HepG2 (cell line): ENCODE measurements around the gene MIF4GD. TPM values are rescaled to one million over a fixed set of nuclear protein-coding genes. Genes with fewer than 3 reads are reported as not detected.

Experiments
- DMAP1 ChIP-seq: IDR thresholded peaks from 2 replicates; pipeline ENCODE4 v1.6.1; 2016
- ETV6 ChIP-seq: sonication (generic); formaldehyde crosslinking; conservative IDR thresholded peaks from 2 replicates; pipeline ENCODE4 v1.4.0; 2020; ENCODE audit warnings: missing genetic modification reagents
- MYC ChIP-seq: sonication (generic); formaldehyde crosslinking; IDR thresholded peaks from 2 replicates; pipeline ENCODE4 v1.9.0; 2021; ENCODE audit warnings: missing genetic modification reagents, borderline replicate concordance
- NCOA2 ChIP-seq: sonication (generic); formaldehyde crosslinking; IDR thresholded peaks from 2 replicates; pipeline ENCODE4 v1.8.0; 2022; ENCODE audit warnings: inconsistent platforms
- NR2C2 ChIP-seq: sonication (generic); formaldehyde crosslinking; IDR thresholded peaks from 2 replicates; pipeline ENCODE4 v1.4.0; 2020; ENCODE audit warnings: missing genetic modification reagents, mild to moderate bottlenecking, moderate library complexity, borderline replicate concordance
- POGZ ChIP-seq: sonication (generic); formaldehyde crosslinking; IDR thresholded peaks from 2 replicates; pipeline ENCODE4 v1.4.0; 2020; ENCODE audit warnings: mild to moderate bottlenecking, missing genetic modification reagents
- RNF2 ChIP-seq: fragments of 450-650 bp; conservative IDR thresholded peaks from 2 replicates; pipeline ENCODE4 v1.6.1; 2016; ENCODE audit warnings: low read depth
- SIX4 ChIP-seq: sonication (generic); formaldehyde crosslinking; IDR thresholded peaks from 2 replicates; pipeline ENCODE4 v1.4.0; 2020; ENCODE audit warnings: missing genetic modification reagents
- SMAD1 ChIP-seq: sonication (generic); formaldehyde crosslinking; IDR thresholded peaks from 2 replicates; pipeline ENCODE4 v1.4.0; 2020; ENCODE audit warnings: missing genetic modification reagents, low read depth, mild to moderate bottlenecking, borderline replicate concordance
- WIZ ChIP-seq: sonication (generic); formaldehyde crosslinking; IDR thresholded peaks from 2 replicates; pipeline ENCODE4 v1.5.1; 2020; ENCODE audit warnings: mild to moderate bottlenecking, missing genetic modification reagents
- ZKSCAN1 ChIP-seq: fragments of 150-350 bp; IDR thresholded peaks from 2 replicates; pipeline ENCODE4 v1.6.1; 2014; ENCODE audit warnings: low read length
- ZMAT3 ChIP-seq: sonication (generic); formaldehyde crosslinking; conservative IDR thresholded peaks from 2 replicates; pipeline ENCODE4 v1.7.0; 2021; ENCODE audit warnings: missing genetic modification reagents
- ZNF274 ChIP-seq: sonication (generic); formaldehyde crosslinking; IDR thresholded peaks from 2 replicates; pipeline ENCODE4 v1.5.1; 2020; ENCODE audit warnings: mild to moderate bottlenecking, missing genetic modification reagents
- ZNF446 ChIP-seq: sonication (generic); formaldehyde crosslinking; IDR thresholded peaks from 2 replicates; pipeline ENCODE4 v1.5.0; 2020; ENCODE audit warnings: mild to moderate bottlenecking, missing genetic modification reagents
- ZNF572 ChIP-seq: sonication (generic); formaldehyde crosslinking; IDR thresholded peaks from 2 replicates; pipeline ENCODE4 v1.5.1; 2020; ENCODE audit warnings: mild to moderate bottlenecking, missing genetic modification reagents
- ZNF589 ChIP-seq: sonication (generic); formaldehyde crosslinking; conservative IDR thresholded peaks from 2 replicates; pipeline ENCODE4 v1.8.0; 2022; ENCODE audit warnings: mild to moderate bottlenecking, moderate library complexity, missing genetic modification reagents
- ZNF607 ChIP-seq: sonication (generic); formaldehyde crosslinking; IDR thresholded peaks from 2 replicates; pipeline ENCODE4 v1.5.1; 2020; ENCODE audit warnings: missing genetic modification reagents, mild to moderate bottlenecking, borderline replicate concordance
- polyA plus RNA-seq, 8 experiments: library from polyadenylated mRNA; depleted of rRNA in 3 of 8; stranded (reverse) in 7 of 8; unstranded in 1 of 8; fragments of >200 nt; fragmentation: Illumina TruSeq in 4 of 8; extraction: Trizol in 4 of 8; gene quantifications; 2 replicates each; pipeline versions ENCODE4 v1.2.1 to v1.2.3, GENCODE V29; 2011 to 2016; ENCODE audit warnings: low read depth in 4 of 8, missing spikeins in 1 of 8, mixed read lengths in 1 of 8; ENCODE audit not compliant: insufficient read depth in 1 of 8
- total RNA-seq, 5 experiments: library from RNA; depleted of rRNA; stranded (reverse); fragments of >200 nt; fragmentation: Illumina TruSeq; extraction: Trizol; gene quantifications; 2 replicates each; pipeline ENCODE4 v1.2.3, GENCODE V29; 2016; ENCODE audit warnings: low read depth in 1 of 5
- TF ChIP-seq, protein P1 (sequence below): IDR thresholded peaks from 2 replicates; pipeline ENCODE4 v1.6.1; 2016; ENCODE audit warnings: low read depth, missing genetic modification reagents, missing compliant biosample characterization
- TF ChIP-seq, protein P2 (sequence below): sonication (generic); formaldehyde crosslinking; IDR thresholded peaks from 2 replicates; pipeline ENCODE4 v1.5.1; 2020; ENCODE audit warnings: mild to moderate bottlenecking, missing genetic modification reagents, moderate library complexity
- TF ChIP-seq, protein P3 (sequence below): sonication (generic); formaldehyde crosslinking; IDR thresholded peaks from 2 replicates; pipeline ENCODE4 v1.4.0; 2020; ENCODE audit warnings: missing genetic modification reagents
- TF ChIP-seq, protein P4 (sequence below): sonication (generic); formaldehyde crosslinking; IDR thresholded peaks from 2 replicates; pipeline ENCODE4 v1.4.0; 2020; ENCODE audit warnings: missing genetic modification reagents, borderline replicate concordance

MIF4GD gene
- total and polyA plus RNA-seq, 2 of the 13 experiments (the other 11 are each of a cell fraction or from before 2014, with no cell fraction given) = 14.0 to 28.0 TPM

GRCh38 chr17:75289115-75289831 lies 18.2 kb upstream of the MIF4GD start, which contains the start of gene SLC25A19 (continued):
- TF ChIP-seq, protein P1, sequence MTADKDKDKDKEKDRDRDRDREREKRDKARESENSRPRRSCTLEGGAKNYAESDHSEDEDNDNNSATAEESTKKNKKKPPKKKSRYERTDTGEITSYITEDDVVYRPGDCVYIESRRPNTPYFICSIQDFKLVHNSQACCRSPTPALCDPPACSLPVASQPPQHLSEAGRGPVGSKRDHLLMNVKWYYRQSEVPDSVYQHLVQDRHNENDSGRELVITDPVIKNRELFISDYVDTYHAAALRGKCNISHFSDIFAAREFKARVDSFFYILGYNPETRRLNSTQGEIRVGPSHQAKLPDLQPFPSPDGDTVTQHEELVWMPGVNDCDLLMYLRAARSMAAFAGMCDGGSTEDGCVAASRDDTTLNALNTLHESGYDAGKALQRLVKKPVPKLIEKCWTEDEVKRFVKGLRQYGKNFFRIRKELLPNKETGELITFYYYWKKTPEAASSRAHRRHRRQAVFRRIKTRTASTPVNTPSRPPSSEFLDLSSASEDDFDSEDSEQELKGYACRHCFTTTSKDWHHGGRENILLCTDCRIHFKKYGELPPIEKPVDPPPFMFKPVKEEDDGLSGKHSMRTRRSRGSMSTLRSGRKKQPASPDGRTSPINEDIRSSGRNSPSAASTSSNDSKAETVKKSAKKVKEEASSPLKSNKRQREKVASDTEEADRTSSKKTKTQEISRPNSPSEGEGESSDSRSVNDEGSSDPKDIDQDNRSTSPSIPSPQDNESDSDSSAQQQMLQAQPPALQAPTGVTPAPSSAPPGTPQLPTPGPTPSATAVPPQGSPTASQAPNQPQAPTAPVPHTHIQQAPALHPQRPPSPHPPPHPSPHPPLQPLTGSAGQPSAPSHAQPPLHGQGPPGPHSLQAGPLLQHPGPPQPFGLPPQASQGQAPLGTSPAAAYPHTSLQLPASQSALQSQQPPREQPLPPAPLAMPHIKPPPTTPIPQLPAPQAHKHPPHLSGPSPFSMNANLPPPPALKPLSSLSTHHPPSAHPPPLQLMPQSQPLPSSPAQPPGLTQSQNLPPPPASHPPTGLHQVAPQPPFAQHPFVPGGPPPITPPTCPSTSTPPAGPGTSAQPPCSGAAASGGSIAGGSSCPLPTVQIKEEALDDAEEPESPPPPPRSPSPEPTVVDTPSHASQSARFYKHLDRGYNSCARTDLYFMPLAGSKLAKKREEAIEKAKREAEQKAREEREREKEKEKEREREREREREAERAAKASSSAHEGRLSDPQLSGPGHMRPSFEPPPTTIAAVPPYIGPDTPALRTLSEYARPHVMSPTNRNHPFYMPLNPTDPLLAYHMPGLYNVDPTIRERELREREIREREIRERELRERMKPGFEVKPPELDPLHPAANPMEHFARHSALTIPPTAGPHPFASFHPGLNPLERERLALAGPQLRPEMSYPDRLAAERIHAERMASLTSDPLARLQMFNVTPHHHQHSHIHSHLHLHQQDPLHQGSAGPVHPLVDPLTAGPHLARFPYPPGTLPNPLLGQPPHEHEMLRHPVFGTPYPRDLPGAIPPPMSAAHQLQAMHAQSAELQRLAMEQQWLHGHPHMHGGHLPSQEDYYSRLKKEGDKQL (CRISPR knock-in tag) = no peak; the same call in 1 of the 2 replicates
- TF ChIP-seq ZNF607 (CRISPR knock-in tag) (peak; percentile 89), SMAD1 (CRISPR knock-in tag) (peak; percentile 93; the same call in 1 of the 2 replicates), ZNF572 (peak; percentile 18; the same call in 1 of the 2 replicates), NCOA2 (CRISPR knock-in tag) (peak; percentile 59; the same call in 1 of the 2 replicates), MYC (peak; percentile 93), POGZ (CRISPR knock-in tag) (peak; percentile 51), SIX4 (CRISPR knock-in tag) (0 out of 2 replicates have a peak, but pooled peaks have one; percentile 51), NR2C2 (CRISPR knock-in tag) (peak; percentile 93), WIZ (CRISPR knock-in tag) (peak; percentile 33; the same call in 1 of the 2 replicates), ETV6 (no peak; the same call in 1 of the 2 replicates), RNF2 (peak; percentile 63; the same call in 1 of the 2 replicates), ZNF446 (no peak; the same call in 1 of the 2 replicates), ZMAT3 (CRISPR knock-in tag) (peak; percentile 91), ZNF589 (CRISPR knock-in tag) (no peak), ZKSCAN1 (no peak), DMAP1 (CRISPR knock-in tag) (peak; percentile 89; the same call in 1 of the 2 replicates), ZNF274 (CRISPR knock-in tag) (peak; percentile 67; the same call in 1 of the 2 replicates)
- TF ChIP-seq, protein P2, sequence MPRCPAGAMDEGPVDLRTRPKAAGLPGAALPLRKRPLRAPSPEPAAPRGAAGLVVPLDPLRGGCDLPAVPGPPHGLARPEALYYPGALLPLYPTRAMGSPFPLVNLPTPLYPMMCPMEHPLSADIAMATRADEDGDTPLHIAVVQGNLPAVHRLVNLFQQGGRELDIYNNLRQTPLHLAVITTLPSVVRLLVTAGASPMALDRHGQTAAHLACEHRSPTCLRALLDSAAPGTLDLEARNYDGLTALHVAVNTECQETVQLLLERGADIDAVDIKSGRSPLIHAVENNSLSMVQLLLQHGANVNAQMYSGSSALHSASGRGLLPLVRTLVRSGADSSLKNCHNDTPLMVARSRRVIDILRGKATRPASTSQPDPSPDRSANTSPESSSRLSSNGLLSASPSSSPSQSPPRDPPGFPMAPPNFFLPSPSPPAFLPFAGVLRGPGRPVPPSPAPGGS (CRISPR knock-in tag) = peak; percentile 91; the same call in 1 of the 2 replicates
- TF ChIP-seq, protein P3, sequence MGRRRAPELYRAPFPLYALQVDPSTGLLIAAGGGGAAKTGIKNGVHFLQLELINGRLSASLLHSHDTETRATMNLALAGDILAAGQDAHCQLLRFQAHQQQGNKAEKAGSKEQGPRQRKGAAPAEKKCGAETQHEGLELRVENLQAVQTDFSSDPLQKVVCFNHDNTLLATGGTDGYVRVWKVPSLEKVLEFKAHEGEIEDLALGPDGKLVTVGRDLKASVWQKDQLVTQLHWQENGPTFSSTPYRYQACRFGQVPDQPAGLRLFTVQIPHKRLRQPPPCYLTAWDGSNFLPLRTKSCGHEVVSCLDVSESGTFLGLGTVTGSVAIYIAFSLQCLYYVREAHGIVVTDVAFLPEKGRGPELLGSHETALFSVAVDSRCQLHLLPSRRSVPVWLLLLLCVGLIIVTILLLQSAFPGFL (CRISPR knock-in tag) = 0 out of 2 replicates have a peak, but pooled peaks have one; percentile 8
- TF ChIP-seq, protein P4, sequence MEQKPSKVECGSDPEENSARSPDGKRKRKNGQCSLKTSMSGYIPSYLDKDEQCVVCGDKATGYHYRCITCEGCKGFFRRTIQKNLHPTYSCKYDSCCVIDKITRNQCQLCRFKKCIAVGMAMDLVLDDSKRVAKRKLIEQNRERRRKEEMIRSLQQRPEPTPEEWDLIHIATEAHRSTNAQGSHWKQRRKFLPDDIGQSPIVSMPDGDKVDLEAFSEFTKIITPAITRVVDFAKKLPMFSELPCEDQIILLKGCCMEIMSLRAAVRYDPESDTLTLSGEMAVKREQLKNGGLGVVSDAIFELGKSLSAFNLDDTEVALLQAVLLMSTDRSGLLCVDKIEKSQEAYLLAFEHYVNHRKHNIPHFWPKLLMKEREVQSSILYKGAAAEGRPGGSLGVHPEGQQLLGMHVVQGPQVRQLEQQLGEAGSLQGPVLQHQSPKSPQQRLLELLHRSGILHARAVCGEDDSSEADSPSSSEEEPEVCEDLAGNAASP (CRISPR knock-in tag) = peak; percentile 75; the same call in 1 of the 2 replicates
